KMS-11 (cell line): Measurements from ENCODE around the gene KCNJ4.

Experiments used
- H2AFZ ChIP-seq: fragments of 200-600 bp; sonication (generic); 2 replicates; pipeline ENCODE4 v1.6.1; 2016; ENCODE audit warnings: antibody characterized with exemption, mixed run types, low read depth
- H3K27ac ChIP-seq: fragments of 200-600 bp; sonication (generic); 2 replicates; pipeline ENCODE4 v1.6.1; 2016; ENCODE audit warnings: mild to moderate bottlenecking, mixed run types
- H3K27me3 ChIP-seq: fragments of 200-600 bp; sonication (generic); 2 replicates; pipeline ENCODE4 v1.6.1; 2017; ENCODE audit warnings: mild to moderate bottlenecking, low read depth, mixed run types, moderate library complexity; ENCODE audit not compliant: insufficient read depth
- H3K36me3 ChIP-seq: fragments of 200-600 bp; sonication (generic); 2 replicates; pipeline ENCODE4 v1.6.1; 2017; ENCODE audit warnings: mild to moderate bottlenecking, mixed run types; ENCODE audit not compliant: insufficient read depth
- H3K4me1 ChIP-seq: fragments of 200-600 bp; sonication (generic); 2 replicates; pipeline ENCODE4 v1.6.1; 2016; ENCODE audit warnings: mild to moderate bottlenecking, low read depth, mixed run types; ENCODE audit not compliant: poor library complexity, severe bottlenecking
- H3K4me2 ChIP-seq: fragments of 200-600 bp; sonication (generic); 2 replicates; pipeline ENCODE4 v1.7.0; 2016; ENCODE audit warnings: mild to moderate bottlenecking, mixed run types
- H3K4me3 ChIP-seq: fragments of 200-600 bp; sonication (generic); IDR thresholded peaks from 2 replicates; pipeline ENCODE4 v1.6.1; 2017; ENCODE audit warnings: low read depth, low read length, mixed read lengths; ENCODE audit not compliant: insufficient read depth
- H3K79me2 ChIP-seq: fragments of 200-600 bp; sonication (generic); 2 replicates; pipeline ENCODE4 v1.6.1; 2016; ENCODE audit warnings: low read depth, mixed run types; ENCODE audit not compliant: insufficient read depth
- H3K9ac ChIP-seq: fragments of 200-600 bp; sonication (generic); 2 replicates; pipeline ENCODE4 v1.6.1; 2016; ENCODE audit warnings: mild to moderate bottlenecking, mixed run types
- H4K20me1 ChIP-seq: fragments of 200-600 bp; sonication (generic); 2 replicates; pipeline ENCODE4 v1.6.1; 2016; ENCODE audit warnings: mild to moderate bottlenecking, mixed run types; ENCODE audit not compliant: insufficient read depth
- CTCF ChIP-seq: fragments of 200-600 bp; sonication (generic); conservative IDR thresholded peaks from 2 replicates; pipeline ENCODE4 v1.6.1; 2017; ENCODE audit warnings: low read depth, mild to moderate bottlenecking, antibody characterized with exemption, low read length, moderate library complexity, mixed read lengths

Gene KCNJ4

GRCh38 chr22:38455076-38455529, at the start of gene KCNJ4:
TSS of gene KCNJ4 (minus strand) at chr22:38455199. CDS start at chr22:38428132, 27,067 bp downstream.
- H3K79me2 ChIP-seq: no peaks in the 10 kb centered on the region
- no peak within 1 kb of the TSS for H3K27ac ChIP-seq
- H3K27me3 ChIP-seq: peaks cover 35% of the 10 kb centered on the region; the same call in 1 of the 2 replicates
- peaks cover 13% of the 10 kb centered on the region for H3K4me1 ChIP-seq
- no peaks in the 10 kb centered on the region for H4K20me1 ChIP-seq
- H3K4me2 ChIP-seq: peak within 1 kb of the TSS; percentile 45
- no peaks in the 10 kb centered on the region for H3K36me3 ChIP-seq
- no peak for TF ChIP-seq CTCF
- H2AFZ ChIP-seq: peak within 1 kb of the TSS; percentile 79
- H3K4me3 ChIP-seq: no peak within 1 kb of the TSS
- peak within 1 kb of the TSS; percentile 25; the same call in 1 of the 2 replicates for H3K9ac ChIP-seq

GRCh38 chr22:38503021-38503420, 48.0 kb upstream of the KCNJ4 start:
- no peaks in the 10 kb centered on the region for H3K27me3 ChIP-seq
- peaks cover 38% of the 10 kb centered on the region for H4K20me1 ChIP-seq
- peak overlapping the region; percentile 94; the same call in 1 of the 2 replicates for H3K4me2 ChIP-seq
- H3K4me3 ChIP-seq: no peak overlapping the region
- no peak overlapping the region; the same call in 1 of the 2 replicates for H3K27ac ChIP-seq
- H2AFZ ChIP-seq: no peak overlapping the region
- peaks cover 16% of the 10 kb centered on the region; the same call in 1 of the 2 replicates for H3K36me3 ChIP-seq
- TF ChIP-seq CTCF: no peak
- H3K79me2 ChIP-seq: peaks cover 76% of the 10 kb centered on the region
- H3K9ac ChIP-seq: no peak overlapping the region
- H3K4me1 ChIP-seq: peaks cover 47% of the 10 kb centered on the region

- H3K4me1 ChIP-seq: peaks cover 50% of the 10 kb centered on the region
- H2AFZ ChIP-seq: no peak overlapping the region
- peaks cover 21% of the 10 kb centered on the region; the same call in 1 of the 2 replicates for H3K36me3 ChIP-seq
- H3K27ac ChIP-seq: no peak overlapping the region; the same call in 1 of the 2 replicates
- H3K9ac ChIP-seq: no peak overlapping the region
- no peaks in the 10 kb centered on the region for H3K27me3 ChIP-seq
- no peak for TF ChIP-seq CTCF
- peak overlapping the region; percentile 94; the same call in 1 of the 2 replicates for H3K4me2 ChIP-seq
- H3K4me3 ChIP-seq: no peak overlapping the region
- peaks cover 86% of the 10 kb centered on the region for H3K79me2 ChIP-seq
- peaks cover 38% of the 10 kb centered on the region for H4K20me1 ChIP-seq
These were observed 47.0 kb upstream of the KCNJ4 start for GRCh38 chr22:38501797-38502672.

- Histone ChIP-seq H3K4me3 (no peak overlapping the region), H3K79me2 (peaks cover 100% of the 10 kb centered on the region), H3K27me3 (no peaks in the 10 kb centered on the region), H3K9ac (no peak overlapping the region), H3K27ac (no peak overlapping the region), H4K20me1 (peaks cover 28% of the 10 kb centered on the region), H3K4me1 (peaks cover 67% of the 10 kb centered on the region), H3K36me3 (peaks cover 48% of the 10 kb centered on the region; the same call in 1 of the 2 replicates), H3K4me2 (no peak overlapping the region), H2AFZ (no peak overlapping the region)
- TF ChIP-seq CTCF: no peak
These were observed 42.9 kb upstream of the KCNJ4 start for GRCh38 chr22:38497869-38498268.
